ENCODE measurements around the gene FRMD4A. TPM values are rescaled to one million over a fixed set of nuclear protein-coding genes. Genes with fewer than 3 reads are reported as not detected.

The FRMD4A gene
- total RNA-seq, 6 donors from 2014 or later, result 22.3 to 114 (median 52.3) TPM

- Histone ChIP-seq H3K4me1 (peaks cover 23 to 35% (median 29%) of the 10 kb centered on the region in 4 donors), H3K4me3 (no peak overlapping the region), H3K36me3 (no peaks in the 10 kb centered on the region), H3K27me3 (no peaks in the 10 kb centered on the region), H3K9me3 (no peaks in the 10 kb centered on the region), H3K27ac (peak overlapping the region; percentile 73 to 76 (median 73))
- ATAC-seq (ENCODE audit: low FRiP score in 2 of 2), result no peak
- no peak for DNase-seq
- WGBS, 2 donors, result 56 to 65% methylated on average over 5 of the region's 5 CpGs
- no peak for TF ChIP-seq EP300 (IDR thresholded peaks at IDR 0.05)
- TF ChIP-seq CTCF (IDR thresholded peaks at IDR 0.05), result no peak
- TF ChIP-seq POLR2AphosphoS5 (IDR thresholded peaks at IDR 0.05), result no peak
- TF ChIP-seq POLR2A (IDR thresholded peaks at IDR 0.05), result no peak
These were observed 339.4 kb downstream of the FRMD4A start for GRCh38 chr10:13991353-13991752.

GRCh38 chr10:13990946-13991345 is 339.8 kb downstream of the FRMD4A start:
- DNase-seq (no peak), ATAC-seq (ENCODE audit: low FRiP score in 2 of 2) (peak in 1 of 2 donors; percentile 54)
- H3K4me1 ChIP-seq, result peaks cover 23 to 35% (median 29%) of the 10 kb centered on the region in 4 donors
- H3K36me3 ChIP-seq, result no peaks in the 10 kb centered on the region
- WGBS, 2 donors, result 49 to 74% methylated on average over 7 of the region's 7 CpGs
- peak overlapping the region; percentile 73 to 76 (median 73) for H3K27ac ChIP-seq
- no peaks in the 10 kb centered on the region for H3K27me3 ChIP-seq
- TF ChIP-seq CTCF (IDR thresholded peaks at IDR 0.05), result no peak
- TF ChIP-seq POLR2A (IDR thresholded peaks at IDR 0.05), result no peak
- TF ChIP-seq EP300 (IDR thresholded peaks at IDR 0.05), result no peak
- TF ChIP-seq POLR2AphosphoS5 (IDR thresholded peaks at IDR 0.05), result no peak
- no peaks in the 10 kb centered on the region for H3K9me3 ChIP-seq
- H3K4me3 ChIP-seq, result peak overlapping the region in 2 of 4 donors; percentile 7 to 19

- H3K27ac ChIP-seq, result peak overlapping the region; percentile 73 to 76 (median 73)
- TF ChIP-seq POLR2AphosphoS5 (IDR thresholded peaks at IDR 0.05) (peak; percentile 71 to 72), POLR2A (IDR thresholded peaks at IDR 0.05) (no peak), CTCF (IDR thresholded peaks at IDR 0.05) (no peak), EP300 (IDR thresholded peaks at IDR 0.05) (peak; percentile 21 to 82 (median 60))
- 46 to 57% methylated on average over 8 to 12 of the region's 12 CpGs for WGBS, 2 donors
- ATAC-seq (ENCODE audit: low FRiP score in 2 of 2), result peak; percentile 69 to 77
- no peak for DNase-seq
- peaks cover 23 to 35% (median 29%) of the 10 kb centered on the region in 4 donors for H3K4me1 ChIP-seq
- H3K9me3 ChIP-seq, result no peaks in the 10 kb centered on the region
- no peaks in the 10 kb centered on the region for H3K36me3 ChIP-seq
- H3K4me3 ChIP-seq, result peak overlapping the region in 2 of 4 donors; percentile 7 to 19
- H3K27me3 ChIP-seq, result no peaks in the 10 kb centered on the region
These were observed 340.3 kb downstream of the FRMD4A start for GRCh38 chr10:13990392-13990805.

- whole genome bisulfite sequencing, 2 donors, result 100% methylated on average over 2 of the region's 2 CpGs
- Histone ChIP-seq H3K36me3 (no peaks in the 10 kb centered on the region), H3K4me1 (peaks cover 23 to 35% (median 29%) of the 10 kb centered on the region in 4 donors), H3K27me3 (no peaks in the 10 kb centered on the region), H3K9me3 (no peaks in the 10 kb centered on the region), H3K27ac (peak overlapping the region; percentile 73 to 76 (median 73)), H3K4me3 (no peak overlapping the region)
- no peak for ATAC-seq (ENCODE audit: low FRiP score in 2 of 2)
- TF ChIP-seq CTCF (IDR thresholded peaks at IDR 0.05) (no peak), POLR2AphosphoS5 (IDR thresholded peaks at IDR 0.05) (no peak), EP300 (IDR thresholded peaks at IDR 0.05) (no peak), POLR2A (IDR thresholded peaks at IDR 0.05) (no peak)
- no peak for DNase-seq
These were observed 341.1 kb downstream of the FRMD4A start for GRCh38 chr10:13989616-13990015.

- H3K9me3 ChIP-seq, result no peaks in the 10 kb centered on the region
- no peaks in the 10 kb centered on the region for H3K27me3 ChIP-seq
- no peak overlapping the region for H3K4me3 ChIP-seq
- no peaks in the 10 kb centered on the region for H3K36me3 ChIP-seq
- WGBS, 2 donors, result 36 to 37% methylated on average over 9 of the region's 9 CpGs
- peaks cover 20 to 31% (median 25%) of the 10 kb centered on the region in 4 donors for H3K4me1 ChIP-seq
- ATAC-seq (ENCODE audit: low FRiP score in 2 of 2) (peak in 1 of 2 donors; percentile 14), DNase-seq (no peak)
- no peak for TF ChIP-seq POLR2AphosphoS5 (IDR thresholded peaks at IDR 0.05)
- peak overlapping the region in 1 of 4 donors; percentile 6 for H3K27ac ChIP-seq
These were observed 343.3 kb downstream of the FRMD4A start for GRCh38 chr10:13987446-13987845.

Measured in upper lobe of left lung (tissue), 6 donors.